GM23338 (cell line): ENCODE data around the gene FLOT1. TPM values are rescaled to one million over a fixed set of nuclear protein-coding genes. Genes with fewer than 3 reads are reported as not detected.
A peak's percentile ranks its signal among the peaks of the same experiment; 100 is the strongest.

Experiments used
- ATAC-seq: fragments of 200-7000 bp; cut with Tn5 transposase; 3 replicates; pipeline ENCODE4 v1.9.1; 2020
- DNase-seq: peaks from one replicate; pipeline ENCODE4 v3.0.0-alpha.2; 2015; ENCODE audit warnings: low spot score
- H2AFZ ChIP-seq: fragments of 200-600 bp; sonication (generic); 2 replicates; pipeline ENCODE4 v1.8.0; 2016; ENCODE audit warnings: antibody characterized with exemption, mild to moderate bottlenecking, moderate library complexity
- H3F3A ChIP-seq: fragments of 200-600 bp; sonication (generic); replicated peaks from 2 replicates; pipeline ENCODE4 v1.8.0; 2017; ENCODE audit warnings: antibody characterized with exemption, mixed run types, low read depth
- H3K27ac ChIP-seq: fragments of 200-600 bp; sonication (generic); 2 replicates; pipeline ENCODE4 v1.6.1; 2016; ENCODE audit warnings: low read depth
- H3K27me3 ChIP-seq: fragments of 200-600 bp; sonication (generic); 2 replicates; pipeline ENCODE4 v1.8.0; 2016; ENCODE audit warnings: mild to moderate bottlenecking, mixed run types, moderate library complexity; ENCODE audit not compliant: insufficient read depth
- H3K36me3 ChIP-seq: fragments of 200-600 bp; sonication (generic); 2 replicates; pipeline ENCODE4 v1.8.0; 2016; ENCODE audit warnings: mild to moderate bottlenecking; ENCODE audit not compliant: insufficient read depth
- H3K4me1 ChIP-seq: fragments of 200-600 bp; sonication (generic); 2 replicates; pipeline ENCODE4 v1.8.0; 2016; ENCODE audit warnings: mild to moderate bottlenecking, moderate library complexity; ENCODE audit not compliant: insufficient read depth
- H3K4me2 ChIP-seq: fragments of 200-600 bp; sonication (generic); 2 replicates; pipeline ENCODE4 v1.7.1; 2017; ENCODE audit warnings: mixed run types
- H3K4me3 ChIP-seq: fragments of 200-600 bp; sonication (generic); 2 replicates; pipeline ENCODE4 v1.6.1; 2016; ENCODE audit warnings: mixed run types
- H3K79me2 ChIP-seq: fragments of 200-600 bp; sonication (generic); replicated peaks from 2 replicates; pipeline ENCODE4 v1.8.0; 2017; ENCODE audit warnings: mild to moderate bottlenecking; ENCODE audit not compliant: insufficient read depth
- H3K9me2 ChIP-seq: fragments of 200-600 bp; sonication (generic); 2 replicates; pipeline ENCODE4 v1.8.0; 2017; ENCODE audit not compliant: insufficient read depth
- H4K20me1 ChIP-seq: fragments of 200-600 bp; sonication (generic); replicated peaks from 2 replicates; pipeline ENCODE4 v1.8.0; 2017; ENCODE audit warnings: mild to moderate bottlenecking; ENCODE audit not compliant: insufficient read depth
- H3K27ac Mint-ChIP-seq: 2 replicates; pipeline ENCODE4 v1.8.0; 2020; ENCODE audit warnings: inconsistent platforms, mild to moderate bottlenecking, moderate library complexity, mixed read lengths
- H3K27me3 Mint-ChIP-seq: 3 replicates; pipeline ENCODE4 v1.8.0; 2022; ENCODE audit warnings: low read depth, mild to moderate bottlenecking, moderate library complexity, mixed read lengths, inconsistent platforms; ENCODE audit not compliant: insufficient read depth, poor library complexity
- H3K36me3 Mint-ChIP-seq: 3 replicates; pipeline ENCODE4 v1.8.0; 2021; ENCODE audit warnings: low read depth, mild to moderate bottlenecking, inconsistent platforms, moderate library complexity, mixed read lengths
- H3K4me1 Mint-ChIP-seq: 3 replicates; pipeline ENCODE4 v1.8.0; 2020; ENCODE audit warnings: mild to moderate bottlenecking, inconsistent platforms, mixed read lengths
- H3K4me3 Mint-ChIP-seq: 3 replicates; pipeline ENCODE4 v1.8.0; 2021; ENCODE audit warnings: moderate library complexity, mild to moderate bottlenecking, inconsistent platforms, mixed read lengths
- H3K9me3 Mint-ChIP-seq: 3 replicates; pipeline ENCODE4 v1.8.0; 2020; ENCODE audit warnings: moderate library complexity, mild to moderate bottlenecking, inconsistent platforms, mixed read lengths
- EZH2phosphoT487 ChIP-seq: fragments of 200-600 bp; sonication (generic); IDR thresholded peaks from one replicate; pipeline ENCODE4 v1.8.1; 2018; ENCODE audit warnings: antibody characterized with exemption; ENCODE audit not compliant: unreplicated experiment
- NANOG ChIP-seq: IDR thresholded peaks from 2 replicates; pipeline ENCODE4 v1.6.1; 2016; ENCODE audit warnings: antibody characterized with exemption, borderline replicate concordance
- STAT1 ChIP-seq: IDR thresholded peaks from one replicate; pipeline ENCODE4 v1.6.1; 2016; ENCODE audit warnings: antibody characterized with exemption; ENCODE audit not compliant: unreplicated experiment
- ZNF114 ChIP-seq: fragments of 250-450 bp; sonication (Bioruptor Pico); IDR thresholded peaks from 2 replicates; pipeline ENCODE4 v1.5.0; 2020; ENCODE audit warnings: mild to moderate bottlenecking, moderate library complexity
- ZNF331 ChIP-seq: fragments of 250-450 bp; sonication (Bioruptor Pico); IDR thresholded peaks from 2 replicates; pipeline ENCODE4 v1.5.0; 2020; ENCODE audit warnings: low read depth, mild to moderate bottlenecking, moderate library complexity
- polyA plus RNA-seq: library from polyadenylated mRNA; unstranded; fragments of >200 nt; fragmentation: Nextera tagmentation; extraction: Ambion mirVana; gene quantifications from 2 replicates; pipeline ENCODE4 v1.2.1, GENCODE V29; 2016
- total RNA-seq: library from RNA; depleted of rRNA; stranded (reverse); fragments of >200 nt; shearing (Covaris generic); gene quantifications from 2 replicates; pipeline ENCODE4 v1.2.3, GENCODE V29; 2014
- TF ChIP-seq, protein P1 (sequence below): fragments of 250-450 bp; sonication (Bioruptor Pico); IDR thresholded peaks from 2 replicates; pipeline ENCODE4 v1.5.0; 2020; ENCODE audit warnings: mild to moderate bottlenecking, moderate library complexity
- TF ChIP-seq, protein P2 (sequence below): IDR thresholded peaks from 2 replicates; pipeline ENCODE4 v1.6.1; 2016; ENCODE audit warnings: antibody characterized with exemption
- TF ChIP-seq, protein P3 (sequence below): IDR thresholded peaks from one replicate; pipeline ENCODE4 v1.6.1; 2018; ENCODE audit warnings: antibody characterized with exemption; ENCODE audit not compliant: unreplicated experiment

FLOT1 gene
- total and polyA plus RNA-seq, 2 experiments from 2014 or later: 72.2 to 94.5 TPM

DNA sequence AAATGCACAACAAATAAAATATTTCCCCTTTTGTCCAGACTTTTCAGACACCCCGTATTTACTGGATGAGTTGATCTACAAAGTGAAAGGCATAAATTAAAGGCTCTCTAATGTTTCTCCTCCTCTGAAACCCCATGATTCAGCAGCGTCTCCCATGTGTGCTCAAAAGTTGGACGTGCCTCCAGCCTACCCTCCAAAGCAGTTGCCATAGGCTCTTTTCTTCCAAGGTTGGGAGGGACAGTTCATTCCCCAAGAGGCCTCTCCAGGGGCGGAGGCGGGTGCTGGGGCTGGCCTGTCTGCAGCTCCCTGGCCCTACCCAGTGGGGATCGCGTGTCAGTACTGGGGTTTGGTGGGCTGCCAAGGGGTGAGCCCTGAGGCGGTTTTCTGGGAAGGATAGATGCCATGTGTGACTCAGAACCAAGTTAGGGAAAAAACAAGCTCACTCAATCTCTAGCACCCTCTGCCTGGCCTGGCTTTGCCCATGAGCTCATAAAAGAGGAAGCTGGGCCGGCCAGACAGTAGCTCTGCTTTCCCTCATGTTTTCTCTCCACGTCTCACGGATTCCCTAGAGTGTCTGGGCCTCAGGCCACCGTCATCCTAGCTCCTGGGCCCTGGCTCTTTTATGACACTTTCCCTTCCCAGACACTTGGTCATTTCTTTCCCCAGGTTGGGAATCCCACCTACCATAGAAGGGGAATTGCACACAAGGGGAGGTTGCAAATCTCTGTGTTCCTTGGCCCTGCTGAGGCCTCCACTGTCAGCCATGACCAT lies 9.9 kb upstream of the FLOT1 start:
- TF ChIP-seq, protein P1, sequence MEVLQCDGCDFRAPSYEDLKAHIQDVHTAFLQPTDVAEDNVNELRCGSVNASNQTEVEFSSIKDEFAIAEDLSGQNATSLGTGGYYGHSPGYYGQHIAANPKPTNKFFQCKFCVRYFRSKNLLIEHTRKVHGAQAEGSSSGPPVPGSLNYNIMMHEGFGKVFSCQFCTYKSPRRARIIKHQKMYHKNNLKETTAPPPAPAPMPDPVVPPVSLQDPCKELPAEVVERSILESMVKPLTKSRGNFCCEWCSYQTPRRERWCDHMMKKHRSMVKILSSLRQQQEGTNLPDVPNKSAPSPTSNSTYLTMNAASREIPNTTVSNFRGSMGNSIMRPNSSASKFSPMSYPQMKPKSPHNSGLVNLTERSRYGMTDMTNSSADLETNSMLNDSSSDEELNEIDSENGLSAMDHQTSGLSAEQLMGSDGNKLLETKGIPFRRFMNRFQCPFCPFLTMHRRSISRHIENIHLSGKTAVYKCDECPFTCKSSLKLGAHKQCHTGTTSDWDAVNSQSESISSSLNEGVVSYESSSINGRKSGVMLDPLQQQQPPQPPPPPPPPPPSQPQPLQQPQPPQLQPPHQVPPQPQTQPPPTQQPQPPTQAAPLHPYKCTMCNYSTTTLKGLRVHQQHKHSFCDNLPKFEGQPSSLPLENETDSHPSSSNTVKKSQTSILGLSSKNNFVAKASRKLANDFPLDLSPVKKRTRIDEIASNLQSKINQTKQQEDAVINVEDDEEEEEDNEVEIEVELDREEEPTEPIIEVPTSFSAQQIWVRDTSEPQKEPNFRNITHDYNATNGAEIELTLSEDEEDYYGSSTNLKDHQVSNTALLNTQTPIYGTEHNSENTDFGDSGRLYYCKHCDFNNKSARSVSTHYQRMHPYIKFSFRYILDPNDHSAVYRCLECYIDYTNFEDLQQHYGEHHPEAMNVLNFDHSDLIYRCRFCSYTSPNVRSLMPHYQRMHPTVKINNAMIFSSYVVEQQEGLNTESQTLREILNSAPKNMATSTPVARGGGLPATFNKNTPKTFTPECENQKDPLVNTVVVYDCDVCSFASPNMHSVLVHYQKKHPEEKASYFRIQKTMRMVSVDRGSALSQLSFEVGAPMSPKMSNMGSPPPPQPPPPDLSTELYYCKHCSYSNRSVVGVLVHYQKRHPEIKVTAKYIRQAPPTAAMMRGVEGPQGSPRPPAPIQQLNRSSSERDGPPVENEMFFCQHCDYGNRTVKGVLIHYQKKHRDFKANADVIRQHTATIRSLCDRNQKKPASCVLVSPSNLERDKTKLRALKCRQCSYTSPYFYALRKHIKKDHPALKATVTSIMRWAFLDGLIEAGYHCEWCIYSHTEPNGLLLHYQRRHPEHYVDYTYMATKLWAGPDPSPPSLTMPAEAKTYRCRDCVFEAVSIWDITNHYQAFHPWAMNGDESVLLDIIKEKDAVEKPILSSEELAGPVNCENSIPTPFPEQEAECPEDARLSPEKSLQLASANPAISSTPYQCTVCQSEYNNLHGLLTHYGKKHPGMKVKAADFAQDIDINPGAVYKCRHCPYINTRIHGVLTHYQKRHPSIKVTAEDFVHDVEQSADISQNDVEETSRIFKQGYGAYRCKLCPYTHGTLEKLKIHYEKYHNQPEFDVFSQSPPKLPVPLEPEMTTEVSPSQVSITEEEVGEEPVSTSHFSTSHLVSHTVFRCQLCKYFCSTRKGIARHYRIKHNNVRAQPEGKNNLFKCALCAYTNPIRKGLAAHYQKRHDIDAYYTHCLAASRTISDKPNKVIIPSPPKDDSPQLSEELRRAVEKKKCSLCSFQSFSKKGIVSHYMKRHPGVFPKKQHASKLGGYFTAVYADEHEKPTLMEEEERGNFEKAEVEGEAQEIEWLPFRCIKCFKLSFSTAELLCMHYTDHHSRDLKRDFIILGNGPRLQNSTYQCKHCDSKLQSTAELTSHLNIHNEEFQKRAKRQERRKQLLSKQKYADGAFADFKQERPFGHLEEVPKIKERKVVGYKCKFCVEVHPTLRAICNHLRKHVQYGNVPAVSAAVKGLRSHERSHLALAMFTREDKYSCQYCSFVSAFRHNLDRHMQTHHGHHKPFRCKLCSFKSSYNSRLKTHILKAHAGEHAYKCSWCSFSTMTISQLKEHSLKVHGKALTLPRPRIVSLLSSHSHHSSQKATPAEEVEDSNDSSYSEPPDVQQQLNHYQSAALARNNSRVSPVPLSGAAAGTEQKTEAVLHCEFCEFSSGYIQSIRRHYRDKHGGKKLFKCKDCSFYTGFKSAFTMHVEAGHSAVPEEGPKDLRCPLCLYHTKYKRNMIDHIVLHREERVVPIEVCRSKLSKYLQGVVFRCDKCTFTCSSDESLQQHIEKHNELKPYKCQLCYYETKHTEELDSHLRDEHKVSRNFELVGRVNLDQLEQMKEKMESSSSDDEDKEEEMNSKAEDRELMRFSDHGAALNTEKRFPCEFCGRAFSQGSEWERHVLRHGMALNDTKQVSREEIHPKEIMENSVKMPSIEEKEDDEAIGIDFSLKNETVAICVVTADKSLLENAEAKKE (CRISPR knock-in tag): no peak
- no peak for TF ChIP-seq NANOG
- TF ChIP-seq EZH2phosphoT487: no peak
- no peak for TF ChIP-seq STAT1
- no peak for TF ChIP-seq ZNF114 (CRISPR knock-in tag)
- H3K4me3 ChIP-seq: no peak overlapping the region
- DNase-seq (no peak), ATAC-seq (peak; percentile 74)
- H3K36me3 Mint-ChIP-seq: no peaks in the 10 kb centered on the region
- peaks cover 4% of the 10 kb centered on the region; the same call in 1 of the 2 replicates for H3K4me1 ChIP-seq
- no peaks in the 10 kb centered on the region for H3F3A ChIP-seq
- no peaks in the 10 kb centered on the region for H3K36me3 ChIP-seq
- H3K27me3 ChIP-seq: no peaks in the 10 kb centered on the region
- no peak overlapping the region for H3K4me2 ChIP-seq
- H3K4me1 Mint-ChIP-seq: peaks cover 12% of the 10 kb centered on the region
- H3K27me3 Mint-ChIP-seq: peaks cover 4% of the 10 kb centered on the region
- H3K79me2 ChIP-seq: no peaks in the 10 kb centered on the region
- H3K9me2 ChIP-seq: no peaks in the 10 kb centered on the region
- H3K9me3 Mint-ChIP-seq: no peaks in the 10 kb centered on the region
- H3K4me3 Mint-ChIP-seq: no peak overlapping the region
- no peak overlapping the region for H3K27ac Mint-ChIP-seq
- no peaks in the 10 kb centered on the region; the same call in 1 of the 2 replicates for H4K20me1 ChIP-seq
- no peak overlapping the region for H3K27ac ChIP-seq
- peak overlapping the region; percentile 32; the same call in 1 of the 2 replicates for H2AFZ ChIP-seq

DNA sequence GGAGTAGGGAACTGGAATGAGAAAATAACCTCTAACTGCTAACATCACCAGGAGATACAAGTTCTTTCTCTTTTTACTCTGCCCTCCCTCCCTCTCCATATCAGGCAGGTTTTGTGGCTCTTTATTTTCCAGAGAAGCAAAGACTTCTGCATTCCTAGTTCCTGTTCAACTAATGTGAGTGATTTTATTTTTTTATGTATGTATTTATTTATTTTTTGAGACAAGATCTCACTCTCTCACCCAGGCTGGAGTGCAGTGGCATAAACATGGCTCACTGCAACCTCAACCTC lies 7.8 kb upstream of the FLOT1 start:
- H2AFZ ChIP-seq: no peak overlapping the region
- H3K79me2 ChIP-seq: no peaks in the 10 kb centered on the region
- no peak overlapping the region for H3K4me3 Mint-ChIP-seq
- no peak overlapping the region for H3K27ac Mint-ChIP-seq
- ATAC-seq: no peak
- no peaks in the 10 kb centered on the region for H3K36me3 Mint-ChIP-seq
- H3K9me2 ChIP-seq: no peaks in the 10 kb centered on the region
- H3K9me3 Mint-ChIP-seq: no peaks in the 10 kb centered on the region
- H3K27me3 ChIP-seq: no peaks in the 10 kb centered on the region
- no peak overlapping the region for H3K4me3 ChIP-seq
- H3K4me1 ChIP-seq: peaks cover 4% of the 10 kb centered on the region; the same call in 1 of the 2 replicates
- peaks cover 8% of the 10 kb centered on the region for H3K27me3 Mint-ChIP-seq
- H3K4me1 Mint-ChIP-seq: peaks cover 13% of the 10 kb centered on the region
- no peak overlapping the region for H3K4me2 ChIP-seq
- H4K20me1 ChIP-seq: no peaks in the 10 kb centered on the region
- H3K27ac ChIP-seq: no peak overlapping the region
- no peaks in the 10 kb centered on the region for H3F3A ChIP-seq
- no peaks in the 10 kb centered on the region for H3K36me3 ChIP-seq
- DNase-seq: no peak
- TF ChIP-seq, protein P2, sequence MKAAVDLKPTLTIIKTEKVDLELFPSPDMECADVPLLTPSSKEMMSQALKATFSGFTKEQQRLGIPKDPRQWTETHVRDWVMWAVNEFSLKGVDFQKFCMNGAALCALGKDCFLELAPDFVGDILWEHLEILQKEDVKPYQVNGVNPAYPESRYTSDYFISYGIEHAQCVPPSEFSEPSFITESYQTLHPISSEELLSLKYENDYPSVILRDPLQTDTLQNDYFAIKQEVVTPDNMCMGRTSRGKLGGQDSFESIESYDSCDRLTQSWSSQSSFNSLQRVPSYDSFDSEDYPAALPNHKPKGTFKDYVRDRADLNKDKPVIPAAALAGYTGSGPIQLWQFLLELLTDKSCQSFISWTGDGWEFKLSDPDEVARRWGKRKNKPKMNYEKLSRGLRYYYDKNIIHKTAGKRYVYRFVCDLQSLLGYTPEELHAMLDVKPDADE: no peak
- TF ChIP-seq, protein P3, sequence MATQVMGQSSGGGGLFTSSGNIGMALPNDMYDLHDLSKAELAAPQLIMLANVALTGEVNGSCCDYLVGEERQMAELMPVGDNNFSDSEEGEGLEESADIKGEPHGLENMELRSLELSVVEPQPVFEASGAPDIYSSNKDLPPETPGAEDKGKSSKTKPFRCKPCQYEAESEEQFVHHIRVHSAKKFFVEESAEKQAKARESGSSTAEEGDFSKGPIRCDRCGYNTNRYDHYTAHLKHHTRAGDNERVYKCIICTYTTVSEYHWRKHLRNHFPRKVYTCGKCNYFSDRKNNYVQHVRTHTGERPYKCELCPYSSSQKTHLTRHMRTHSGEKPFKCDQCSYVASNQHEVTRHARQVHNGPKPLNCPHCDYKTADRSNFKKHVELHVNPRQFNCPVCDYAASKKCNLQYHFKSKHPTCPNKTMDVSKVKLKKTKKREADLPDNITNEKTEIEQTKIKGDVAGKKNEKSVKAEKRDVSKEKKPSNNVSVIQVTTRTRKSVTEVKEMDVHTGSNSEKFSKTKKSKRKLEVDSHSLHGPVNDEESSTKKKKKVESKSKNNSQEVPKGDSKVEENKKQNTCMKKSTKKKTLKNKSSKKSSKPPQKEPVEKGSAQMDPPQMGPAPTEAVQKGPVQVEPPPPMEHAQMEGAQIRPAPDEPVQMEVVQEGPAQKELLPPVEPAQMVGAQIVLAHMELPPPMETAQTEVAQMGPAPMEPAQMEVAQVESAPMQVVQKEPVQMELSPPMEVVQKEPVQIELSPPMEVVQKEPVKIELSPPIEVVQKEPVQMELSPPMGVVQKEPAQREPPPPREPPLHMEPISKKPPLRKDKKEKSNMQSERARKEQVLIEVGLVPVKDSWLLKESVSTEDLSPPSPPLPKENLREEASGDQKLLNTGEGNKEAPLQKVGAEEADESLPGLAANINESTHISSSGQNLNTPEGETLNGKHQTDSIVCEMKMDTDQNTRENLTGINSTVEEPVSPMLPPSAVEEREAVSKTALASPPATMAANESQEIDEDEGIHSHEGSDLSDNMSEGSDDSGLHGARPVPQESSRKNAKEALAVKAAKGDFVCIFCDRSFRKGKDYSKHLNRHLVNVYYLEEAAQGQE: no peak
- TF ChIP-seq EZH2phosphoT487 (no peak), ZNF331 (no peak)
